PC-3 (cell line): ENCODE results near the gene ROMO1. TPM values are rescaled to one million over a fixed set of nuclear protein-coding genes. Genes with fewer than 3 reads are reported as not detected.

Source experiments
- ATAC-seq: fragments of 200-7000 bp; cut with Tn5 transposase; 2 replicates; pipeline ENCODE4 v1.9.1; 2020; ENCODE audit warnings: mild to moderate bottlenecking, moderate library complexity
- BruUV-seq: library from RNA; stranded (reverse); fragments of 400-500 nt; replicated peaks from 2 replicates; lab custom pipeline; 2021; lab: Mats Ljungman, UMichigan
- CTCF ChIA-PET: fragments of 300-600 bp; sonication (Branson Sonifier 250); formaldehyde crosslinking; loops from one replicate; lab custom pipeline; 2022; ENCODE audit warnings: antibody characterized with exemption; lab: Charles Lee
- POLR2A ChIA-PET: fragments of 300-600 bp; sonication (Branson Sonifier 250); formaldehyde crosslinking; loops from one replicate; lab custom pipeline; 2022; ENCODE audit warnings: antibody characterized with exemption; ENCODE audit not compliant: unreplicated experiment; lab: Charles Lee
- DNase-seq: peaks from one replicate; pipeline ENCODE4 v3.0.0-alpha.2; 2015
- H2AFZ ChIP-seq: fragments of 300-600 bp; sonication (generic); 2 replicates; pipeline ENCODE4 v1.6.0; 2016; ENCODE audit warnings: antibody characterized with exemption, low read length
- H3F3A ChIP-seq: fragments of 300-600 bp; sonication (generic); one replicate; pipeline ENCODE4 v1.6.0; 2017; ENCODE audit warnings: antibody characterized with exemption, low read length, control low read depth, mild to moderate bottlenecking; ENCODE audit not compliant: unreplicated experiment
- H3K27ac ChIP-seq: fragments of 300-600 bp; sonication (generic); 2 replicates; pipeline ENCODE4 v1.5.1; 2016; ENCODE audit warnings: mild to moderate bottlenecking, low read length
- H3K27me3 ChIP-seq: fragments of 300-600 bp; sonication (generic); 2 replicates; pipeline ENCODE4 v1.6.1; 2016; ENCODE audit warnings: low read length, mixed read lengths
- H3K36me3 ChIP-seq: fragments of 300-600 bp; sonication (generic); 2 replicates; pipeline ENCODE4 v1.6.1; 2016; ENCODE audit warnings: low read depth, mixed run types, low read length, mixed read lengths
- H3K4me1 ChIP-seq: fragments of 300-600 bp; sonication (generic); 2 replicates; pipeline ENCODE4 v1.5.1; 2016; ENCODE audit warnings: low read length; ENCODE audit not compliant: insufficient read depth
- H3K4me2 ChIP-seq: fragments of 300-600 bp; sonication (generic); 2 replicates; pipeline ENCODE4 v1.6.0; 2016; ENCODE audit warnings: low read length
- H3K4me3 ChIP-seq: fragments of 300-600 bp; sonication (generic); 2 replicates; pipeline ENCODE4 v1.5.1; 2016; ENCODE audit warnings: mild to moderate bottlenecking, low read length, mixed read lengths
- H3K79me2 ChIP-seq: fragments of 300-600 bp; sonication (generic); 2 replicates; pipeline ENCODE4 v1.6.1; 2017; ENCODE audit warnings: low read length, mixed read lengths
- H3K9ac ChIP-seq: fragments of 300-600 bp; sonication (generic); 2 replicates; pipeline ENCODE4 v1.6.0; 2016; ENCODE audit warnings: mild to moderate bottlenecking, low read length
- H3K9me2 ChIP-seq: fragments of 300-600 bp; sonication (generic); replicated peaks from 2 replicates; pipeline ENCODE4 v1.6.1; 2016; ENCODE audit warnings: mixed run types, low read length, mixed read lengths
- H3K9me3 ChIP-seq: fragments of 300-600 bp; sonication (generic); 2 replicates; pipeline ENCODE4 v1.6.1; 2016; ENCODE audit warnings: low read length, mixed read lengths
- H4K20me1 ChIP-seq: fragments of 300-600 bp; sonication (generic); 2 replicates; pipeline ENCODE4 v1.6.1; 2016; ENCODE audit warnings: low read length, mixed read lengths
- CTCF ChIP-seq: fragments of 300-600 bp; sonication (generic); conservative IDR thresholded peaks from 2 replicates; pipeline ENCODE4 v1.5.1; 2017; ENCODE audit warnings: antibody characterized with exemption, low read depth, mild to moderate bottlenecking, low read length
- EZH2 ChIP-seq: fragments of 300-600 bp; sonication (generic); IDR thresholded peaks from one replicate; pipeline ENCODE4 v1.6.1; 2017; ENCODE audit warnings: antibody characterized with exemption, mild to moderate bottlenecking, low read length; ENCODE audit not compliant: unreplicated experiment
- EZH2phosphoT487 ChIP-seq: fragments of 300-600 bp; sonication (generic); IDR thresholded peaks from 2 replicates; pipeline ENCODE4 v1.6.1; 2018; ENCODE audit warnings: mild to moderate bottlenecking, antibody characterized with exemption, low read length, borderline replicate concordance
- intact Hi-C: fragments of 100-400 bp; cut with micrococcal nuclease; formaldehyde crosslinking; loops from 2 replicates; pipeline ENCODE4 v1.9.0; 2023
- total RNA-seq: library from RNA; depleted of rRNA; stranded (reverse); fragments of >200 nt; gene quantifications from 2 replicates; pipeline ENCODE4 v1.2.3, GENCODE V29; 2014

ROMO1 gene
- total RNA-seq, 1 experiment from 2014 or later: 530 TPM

GRCh38 chr20:35661908-35662307 is 37.3 kb upstream of the ROMO1 start:
- Histone ChIP-seq H3K4me1 (peaks cover 33% of the 10 kb centered on the region), H3K36me3 (peaks cover 6% of the 10 kb centered on the region), H3K79me2 (peaks cover 82% of the 10 kb centered on the region), H3K9me2 (no peaks in the 10 kb centered on the region), H3F3A (peaks cover under 1% of the 10 kb centered on the region), H3K9ac (peak overlapping the region; percentile 98; the same call in 1 of the 2 replicates), H3K9me3 (no peaks in the 10 kb centered on the region), H3K4me2 (peak overlapping the region; percentile 97), H2AFZ (no peak overlapping the region), H4K20me1 (peaks cover 66% of the 10 kb centered on the region), H3K27ac (no peak overlapping the region), H3K4me3 (peak overlapping the region; percentile 79), H3K27me3 (no peaks in the 10 kb centered on the region)
- no TSS peak for BruUV-seq
- intact Hi-C loops: loop anchor here (10.0 kb wide), 1 partner anchor 147 kb away; no protein-coding TSS in a partner anchor
- DNase-seq (no peak), ATAC-seq (no peak)
- CTCF ChIA-PET: no interaction called here
- POLR2A ChIA-PET: interaction anchor here (0.7 kb wide), 1 partner anchor 9 kb away, joined by 3 read pairs; no protein-coding TSS in a partner anchor
- no peak for TF ChIP-seq EZH2
- no peak for TF ChIP-seq CTCF
- TF ChIP-seq EZH2phosphoT487: no peak

- CTCF ChIA-PET: no interaction called here
- BruUV-seq: no TSS peak
- peak; percentile 9 for DNase-seq
- H3K4me2 ChIP-seq: peak overlapping the region; percentile 97
- no peaks in the 10 kb centered on the region for H3K9me2 ChIP-seq
- H3K79me2 ChIP-seq: peaks cover 76% of the 10 kb centered on the region
- ATAC-seq: no peak
- TF ChIP-seq EZH2phosphoT487 (no peak), EZH2 (no peak), CTCF (no peak)
- H3K4me3 ChIP-seq: peak overlapping the region; percentile 79
- intact Hi-C loops: loop anchor here (10.0 kb wide), 1 partner anchor 148 kb away; no protein-coding TSS in a partner anchor
- no peaks in the 10 kb centered on the region for H3K27me3 ChIP-seq
- no peaks in the 10 kb centered on the region for H3K9me3 ChIP-seq
- POLR2A ChIA-PET: no interaction called here
- H2AFZ ChIP-seq: no peak overlapping the region
- H4K20me1 ChIP-seq: peaks cover 60% of the 10 kb centered on the region
- no peaks in the 10 kb centered on the region for H3F3A ChIP-seq
- peaks cover 33% of the 10 kb centered on the region for H3K4me1 ChIP-seq
- no peak overlapping the region for H3K27ac ChIP-seq
- H3K36me3 ChIP-seq: no peaks in the 10 kb centered on the region; the same call in 1 of the 2 replicates
- H3K9ac ChIP-seq: peak overlapping the region; percentile 98
These were observed 36.7 kb upstream of the ROMO1 start for GRCh38 chr20:35662551-35662950.
